GM13977 (cell line): ENCODE measurements around the gene KRTAP13-4.
A peak's percentile ranks its signal among the peaks of the same experiment; 100 is the strongest.

ENCODE experiments used
- DNase-seq: peaks from one replicate; pipeline ENCODE4 v3.0.0; 2012; ENCODE audit warnings: low spot score
- CTCF ChIP-seq: IDR thresholded peaks from 2 replicates; pipeline ENCODE4 v1.5.1; 2012; ENCODE audit warnings: mild to moderate bottlenecking, control low read depth; ENCODE audit not compliant: insufficient read depth; ENCODE audit errors: extremely low read depth, missing control alignments
- in situ Hi-C: fragments of 300-500 bp; cut with MboI; formaldehyde crosslinking; loops from one replicate; pipeline ENCODE4 v1.12.0; 2022; ENCODE audit warnings: low sequenced_read_pairs, low pct_unique_long_range_greater_than_20kb, mixed read lengths, inconsistent platforms; ENCODE audit not compliant: unreplicated experiment

KRTAP13-4 gene

DNA sequence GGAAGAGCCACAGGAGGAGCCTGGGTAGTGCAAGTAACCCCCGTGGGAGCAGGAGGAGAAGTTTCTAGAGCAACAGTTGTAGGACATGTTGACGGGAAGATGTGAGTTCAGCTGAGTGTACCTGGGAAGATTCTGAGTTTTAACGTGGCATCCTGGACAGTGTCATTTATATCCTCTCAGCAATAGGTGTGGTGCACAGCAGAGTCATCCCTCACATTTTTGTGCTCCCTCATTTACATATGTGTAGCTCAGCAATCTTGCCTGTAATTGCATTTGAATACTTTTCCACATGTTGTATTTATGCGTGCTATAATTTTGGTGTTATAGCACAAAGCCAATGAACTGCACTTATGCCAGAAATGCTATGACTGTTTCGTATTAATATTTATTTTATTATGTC lies 4.2 kb upstream of the KRTAP13-4 start, which contains the start of gene KRTAP13-3:
Gene KRTAP13-3, minus strand, starts transcription at position 101 of the 400 bp plus-strand sequence. Its CDS starts 14 bp downstream, at position 87.
- DNase-seq = no peak
- no peak for TF ChIP-seq CTCF
- in situ Hi-C loops = no loop called here

DNA sequence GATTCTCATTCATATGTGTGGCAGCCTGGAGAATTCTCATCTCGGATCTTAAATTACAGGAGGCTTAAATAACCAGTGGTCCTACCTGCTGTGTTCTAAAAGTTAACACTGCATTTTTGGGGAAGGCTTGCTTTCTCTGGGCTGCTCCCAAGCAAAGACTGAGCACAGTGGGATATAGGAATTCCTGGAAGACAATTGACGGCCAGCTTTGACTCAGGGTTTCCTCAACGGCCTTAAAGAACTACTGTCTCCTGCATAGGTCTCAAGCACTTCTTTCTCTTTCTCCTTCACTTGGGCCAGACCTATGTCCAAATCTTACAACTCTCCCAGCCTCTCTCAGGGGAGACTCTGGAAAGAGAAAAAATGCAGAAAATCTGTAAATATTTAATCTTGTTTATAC lies 3.3 kb upstream of the KRTAP13-4 start:
- in situ Hi-C loops = no loop called here
- TF ChIP-seq CTCF = no peak
- no peak for DNase-seq

DNA sequence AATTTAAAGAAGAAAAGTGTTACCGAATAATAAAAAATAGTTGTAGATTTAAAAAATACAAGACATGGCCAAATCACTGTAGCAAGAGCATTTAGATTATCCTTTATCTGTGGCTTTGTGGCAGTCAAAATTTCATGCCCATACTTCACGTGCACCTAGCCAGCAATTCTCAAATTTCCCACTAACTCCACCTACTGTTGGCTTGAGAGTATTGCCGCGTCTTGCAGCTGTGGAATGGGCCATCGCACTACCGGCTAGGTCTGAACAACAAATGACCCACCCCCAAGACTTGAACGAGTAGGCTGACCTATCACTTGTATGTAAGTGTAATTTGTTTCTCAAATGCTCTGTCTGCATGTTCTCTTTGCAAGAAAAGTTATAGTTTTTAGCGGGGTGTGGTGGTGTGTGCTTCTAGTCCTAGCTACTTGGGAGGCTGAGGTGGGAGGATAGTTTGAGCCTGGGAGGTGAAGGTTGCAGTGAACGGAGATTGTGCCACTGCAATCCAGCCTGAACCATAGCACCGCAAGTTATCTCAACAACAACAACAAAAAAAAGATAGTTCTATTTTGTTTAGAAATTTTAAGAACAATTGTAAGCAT lies 4.1 kb downstream of the KRTAP13-4 start:
- DNase-seq = no peak
- in situ Hi-C loops = no loop called here
- peak; percentile 33 for TF ChIP-seq CTCF

DNA sequence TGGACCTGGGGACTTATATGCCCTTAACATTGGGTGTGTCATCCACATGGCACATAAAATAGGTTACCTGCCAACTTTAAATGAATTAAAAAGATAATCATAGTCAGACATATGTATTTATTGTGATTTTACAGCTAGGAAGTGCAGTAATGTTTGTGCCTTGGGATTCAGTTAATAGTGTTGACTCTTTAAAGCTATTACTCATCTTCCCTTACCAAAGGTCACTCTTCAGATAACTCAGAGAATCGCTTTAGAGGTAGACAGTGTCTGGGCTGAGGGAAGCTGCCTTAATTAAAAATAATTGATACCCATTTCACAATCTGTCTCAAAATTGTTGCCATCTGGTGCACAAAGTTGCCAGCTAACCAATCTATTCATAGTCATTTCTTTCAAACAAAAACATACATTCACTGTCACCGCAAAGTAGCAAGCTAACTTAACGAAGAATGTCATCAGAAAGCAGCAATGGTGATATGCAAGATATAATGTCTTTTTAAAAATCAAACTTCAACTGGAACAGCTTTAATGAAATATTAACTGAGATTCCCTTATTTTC lies 7.1 kb downstream of the KRTAP13-4 start:
- in situ Hi-C loops = no loop called here
- TF ChIP-seq CTCF = no peak
- no peak for DNase-seq

GRCh38 chr21:30439975-30440374 lies 10.0 kb downstream of the KRTAP13-4 start, which contains the start of gene KRTAP15-1:
Gene KRTAP15-1, plus strand, starts transcription at chr21:30440275. Its CDS starts 53 bp downstream, at chr21:30440328.
- in situ Hi-C loops = no loop called here
- TF ChIP-seq CTCF = no peak
- no peak for DNase-seq

DNA sequence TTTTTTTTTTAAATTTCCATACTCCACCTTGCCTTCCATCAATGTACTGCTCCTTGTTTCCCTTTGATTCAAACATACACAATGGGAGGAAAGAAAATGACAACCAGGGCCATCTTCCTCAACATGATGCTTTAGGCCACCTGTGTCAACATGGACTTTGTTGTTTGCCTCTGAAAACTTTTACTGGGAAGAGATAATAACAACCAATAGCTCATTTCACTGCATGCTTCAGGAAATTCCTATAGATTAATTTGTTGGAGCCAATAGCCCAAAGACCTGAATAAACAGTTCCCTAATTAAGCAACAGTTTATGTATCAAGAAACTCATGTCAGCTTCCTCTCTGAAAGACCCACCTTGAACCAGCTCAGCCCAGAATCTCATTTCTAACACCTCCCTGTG lies 13.2 kb downstream of the KRTAP13-4 start:
- TF ChIP-seq CTCF = no peak
- no peak for DNase-seq
- in situ Hi-C loops = no loop called here
